NCI-H524 (cell line): ENCODE results near the gene OTULIN.

Experiments
- DNase-seq, 2 experiments: peaks; one replicate each; lab custom pipeline; 2025; lab: John Stamatoyannopoulos, UW

The OTULIN gene

DNA sequence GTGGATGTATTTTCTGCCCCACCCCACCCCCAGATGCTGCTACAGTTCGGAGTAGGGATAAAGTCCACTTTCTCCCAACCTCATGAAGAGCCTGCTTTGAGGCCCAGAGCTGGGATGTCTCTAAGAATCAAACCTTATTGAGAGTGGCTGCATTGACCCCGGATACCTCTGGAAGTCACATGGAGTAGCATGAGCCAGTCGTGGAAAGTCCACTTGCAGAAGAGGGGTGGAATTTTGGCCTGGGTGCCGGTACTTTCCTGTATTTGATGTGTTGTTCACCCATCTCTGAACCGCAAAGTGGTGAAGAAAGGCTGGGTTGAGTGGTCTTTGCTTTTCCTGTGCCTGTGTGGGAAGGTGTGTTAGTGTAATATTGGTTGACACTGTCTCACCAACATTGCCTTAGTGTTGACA is 3.7 kb downstream of the OTULIN start:
- DNase-seq = no peak

DNA sequence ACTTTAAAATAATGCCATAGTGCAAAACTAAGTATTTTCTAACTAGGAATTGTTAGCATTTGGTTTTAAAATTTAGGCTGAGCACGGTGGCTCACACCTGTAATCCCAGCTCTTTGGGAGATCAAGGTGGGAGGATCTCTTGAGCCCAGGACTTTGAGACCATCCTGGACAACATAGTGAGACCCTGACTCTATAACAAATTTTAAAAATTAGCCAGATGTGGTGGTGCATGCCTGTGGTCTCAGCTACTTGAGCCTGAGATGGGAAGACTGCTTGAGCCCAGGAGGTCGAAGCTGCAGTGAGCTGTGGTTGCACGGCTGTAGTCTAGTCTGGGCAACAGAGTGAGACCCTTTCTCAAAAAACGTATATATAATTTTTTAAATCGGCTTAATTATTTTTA is 4.9 kb downstream of the OTULIN start:
- DNase-seq = no peak

DNA sequence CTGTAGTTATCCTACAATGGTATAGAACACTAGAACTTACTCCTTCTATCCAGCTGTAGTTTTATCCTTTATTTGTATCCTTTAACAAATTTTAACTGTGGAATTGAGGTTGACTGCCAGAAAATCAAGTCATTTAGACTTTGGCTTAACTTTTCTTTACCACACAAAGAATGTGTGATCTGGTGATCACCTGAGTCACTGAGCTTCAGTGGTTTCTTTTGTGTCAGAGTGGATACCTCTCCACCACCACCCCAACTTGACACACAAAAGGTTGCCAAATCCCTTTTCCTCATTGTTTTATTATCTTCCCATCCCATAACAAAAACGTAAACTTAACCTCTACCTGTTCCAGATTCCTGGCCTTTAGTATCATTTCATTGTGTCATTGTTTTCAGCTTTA is 5.5 kb downstream of the OTULIN start:
- no peak for DNase-seq

DNA sequence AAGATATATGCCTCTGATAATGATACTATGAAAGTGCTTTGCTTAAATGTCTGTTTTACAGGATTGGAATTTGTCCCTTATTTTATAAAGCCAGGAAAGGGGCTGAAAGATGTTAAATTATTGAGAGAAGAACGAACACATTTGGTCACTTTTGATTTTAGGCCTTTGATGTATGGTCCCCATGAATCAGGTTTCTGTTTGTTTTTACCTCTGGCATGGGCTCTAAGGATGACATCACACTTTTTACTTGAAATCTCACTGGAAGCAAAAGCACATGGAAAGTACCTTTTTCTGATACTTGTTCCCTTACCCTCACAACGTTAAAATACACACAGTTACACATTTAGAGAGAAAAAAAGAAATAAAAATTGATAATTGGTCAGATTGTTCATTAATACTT is 6.9 kb downstream of the OTULIN start:
- no peak for DNase-seq

DNA sequence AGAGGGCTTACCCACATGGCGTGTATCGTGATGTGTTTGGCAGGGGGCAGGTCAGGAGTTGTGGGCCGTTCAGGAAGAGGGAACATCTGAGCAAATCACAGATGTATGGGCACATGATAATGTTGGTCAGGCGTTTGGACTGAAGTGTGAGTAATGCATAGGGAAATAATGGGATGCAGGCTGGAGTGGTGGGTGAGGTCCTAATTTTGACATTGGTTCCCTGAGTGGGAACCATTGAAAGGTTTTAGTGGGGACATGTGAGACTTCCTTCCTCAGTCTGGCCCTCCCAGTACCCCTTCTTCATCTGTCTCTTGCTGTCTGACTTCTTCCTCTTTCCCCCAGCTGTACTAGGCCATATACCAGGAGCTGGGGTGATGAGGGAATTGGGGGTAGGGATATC is 7.6 kb downstream of the OTULIN start:
- no peak for DNase-seq

DNA sequence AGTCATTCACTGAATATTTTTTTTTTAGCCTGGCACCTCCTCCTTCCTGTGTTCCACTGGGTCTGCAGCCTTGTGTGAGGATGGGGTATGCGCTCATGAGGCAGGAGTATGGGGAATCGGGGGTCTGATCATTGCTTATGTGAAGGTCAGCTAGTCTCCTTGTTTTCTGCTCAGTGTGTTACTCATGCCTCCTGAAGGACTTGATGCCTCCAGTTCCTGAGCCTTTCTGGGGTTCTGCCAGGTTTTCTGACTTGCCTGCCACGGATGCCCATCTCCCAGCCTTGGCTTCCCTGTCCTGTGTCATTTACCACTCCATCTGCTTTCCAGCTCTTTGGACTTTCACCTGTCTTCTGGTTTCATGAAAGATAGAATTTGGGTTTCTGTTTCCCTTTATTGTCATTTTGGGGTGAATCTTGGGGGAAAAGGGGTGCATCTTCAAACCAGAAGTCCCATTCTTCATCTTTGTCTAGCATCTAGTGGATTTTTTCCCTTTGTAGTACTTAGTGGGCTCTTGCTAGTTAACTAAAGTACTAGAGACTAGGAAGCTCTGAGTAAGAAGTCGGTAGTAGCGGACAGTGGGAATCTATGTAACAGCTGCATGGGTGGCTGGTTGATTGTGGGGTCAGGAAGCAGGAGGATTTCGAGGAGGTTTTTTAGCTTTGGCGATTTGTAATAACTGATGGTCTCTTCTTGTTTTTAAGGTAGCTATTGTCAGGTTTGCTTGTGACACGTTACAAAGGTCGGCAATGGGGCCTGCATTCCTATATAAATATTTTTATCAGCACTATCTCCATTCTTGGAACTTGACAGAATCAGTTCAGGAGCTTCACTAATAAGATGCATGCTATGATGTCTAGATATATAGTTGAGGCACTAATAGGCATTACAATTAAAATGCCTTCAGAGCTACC is 8.2 kb downstream of the OTULIN start:
- no peak for DNase-seq

DNA sequence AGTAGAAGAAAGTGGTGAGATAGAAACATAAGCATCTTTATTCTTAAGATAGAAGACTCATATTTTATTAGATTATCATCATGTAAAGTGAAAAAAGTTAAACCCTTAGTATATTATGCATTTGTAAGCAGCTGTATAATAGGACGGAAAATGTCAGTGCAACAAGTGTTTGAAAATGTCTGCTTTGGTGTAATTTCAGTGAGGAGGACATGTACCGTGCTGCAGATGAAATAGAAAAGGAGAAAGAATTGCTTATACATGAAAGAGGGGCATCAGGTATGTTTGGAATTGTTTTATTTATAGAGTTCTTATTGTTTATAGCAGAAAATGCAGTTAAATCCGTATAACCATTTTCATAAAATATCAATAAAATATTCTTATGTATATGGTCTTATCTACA is 8.9 kb downstream of the OTULIN start:
- DNase-seq = no peak

DNA sequence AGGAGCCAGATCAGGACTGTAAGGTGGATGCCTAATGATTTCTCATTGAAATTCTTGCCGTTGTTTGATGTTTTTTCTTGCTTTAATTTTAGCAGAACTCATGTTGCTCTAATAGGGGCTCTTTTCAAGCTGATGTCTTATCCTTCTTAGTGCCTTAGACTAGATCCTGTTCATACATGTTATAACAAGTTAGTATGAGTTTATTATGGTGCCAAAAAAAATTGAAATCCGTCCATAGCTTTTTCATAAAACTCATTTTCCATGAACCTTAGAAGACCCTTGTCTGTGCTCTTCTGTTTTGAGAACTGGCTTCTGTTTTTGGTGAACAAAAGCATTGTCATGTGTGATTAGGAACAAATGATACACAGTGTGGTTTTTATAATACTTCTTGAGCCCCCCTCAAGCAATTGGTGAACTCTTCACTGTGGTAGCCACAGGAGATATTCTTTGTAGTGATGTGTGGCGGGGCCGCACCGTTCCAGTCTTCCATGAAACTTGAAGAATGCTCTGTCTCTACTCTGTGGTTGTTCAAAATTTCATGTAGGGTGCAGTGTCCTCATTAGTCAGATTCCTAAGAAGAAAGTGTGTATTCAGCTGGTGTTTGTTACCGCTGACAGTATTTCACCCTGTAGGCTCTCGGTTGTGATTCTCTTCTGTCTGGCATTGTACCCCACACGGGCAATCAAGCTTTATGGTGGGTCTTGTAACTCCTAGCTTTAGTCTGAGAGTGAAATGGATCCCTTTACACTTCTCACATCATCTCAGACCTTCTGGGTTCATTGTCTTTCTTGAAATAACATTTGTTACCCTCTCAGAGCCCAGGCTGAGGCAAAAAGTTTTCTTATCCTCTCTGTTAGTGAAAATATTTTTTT is 10.7 kb downstream of the OTULIN start:
- no peak for DNase-seq

DNA sequence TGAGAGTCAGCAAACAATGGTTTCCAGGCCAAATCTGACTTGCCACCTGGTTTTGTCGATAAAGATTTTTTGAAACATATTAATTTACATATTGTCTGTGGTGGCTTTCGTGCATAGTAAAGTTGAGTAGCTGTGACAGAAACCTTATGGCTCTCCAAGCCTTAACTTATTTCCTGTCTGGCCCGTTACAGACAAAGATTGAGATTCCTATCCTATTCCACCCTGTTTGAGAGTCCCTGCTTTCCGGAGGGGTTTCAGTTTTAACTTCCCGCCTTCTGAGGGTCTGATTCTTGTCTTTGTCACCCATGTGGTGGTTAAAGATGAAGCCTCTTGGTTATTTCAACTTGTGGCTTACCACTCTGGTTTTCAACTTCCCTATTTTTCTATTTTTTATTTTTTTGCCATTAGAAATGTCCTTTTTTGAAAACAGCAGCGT is 11.4 kb downstream of the OTULIN start:
- no peak for DNase-seq

DNA sequence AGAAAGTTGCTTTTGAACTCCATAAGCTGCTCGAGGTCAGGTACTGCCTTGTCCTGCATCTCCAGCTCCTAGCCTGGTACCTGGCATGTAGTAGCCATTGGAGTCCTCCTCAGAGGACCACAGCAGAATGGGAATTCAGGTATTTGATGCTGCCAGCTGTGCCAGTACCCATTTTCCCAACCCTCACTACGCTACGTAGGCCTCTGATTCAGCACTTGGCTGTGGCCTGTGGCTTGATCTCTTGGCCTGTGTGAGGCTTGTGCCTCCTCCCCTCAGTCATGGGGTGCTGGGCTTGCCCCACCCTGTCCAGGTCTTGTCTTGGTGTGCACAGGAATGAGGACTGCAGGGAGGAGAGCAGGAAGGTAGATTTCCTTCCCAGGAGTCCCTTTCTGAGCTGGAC is 11.8 kb downstream of the OTULIN start:
- no peak for DNase-seq

DNA sequence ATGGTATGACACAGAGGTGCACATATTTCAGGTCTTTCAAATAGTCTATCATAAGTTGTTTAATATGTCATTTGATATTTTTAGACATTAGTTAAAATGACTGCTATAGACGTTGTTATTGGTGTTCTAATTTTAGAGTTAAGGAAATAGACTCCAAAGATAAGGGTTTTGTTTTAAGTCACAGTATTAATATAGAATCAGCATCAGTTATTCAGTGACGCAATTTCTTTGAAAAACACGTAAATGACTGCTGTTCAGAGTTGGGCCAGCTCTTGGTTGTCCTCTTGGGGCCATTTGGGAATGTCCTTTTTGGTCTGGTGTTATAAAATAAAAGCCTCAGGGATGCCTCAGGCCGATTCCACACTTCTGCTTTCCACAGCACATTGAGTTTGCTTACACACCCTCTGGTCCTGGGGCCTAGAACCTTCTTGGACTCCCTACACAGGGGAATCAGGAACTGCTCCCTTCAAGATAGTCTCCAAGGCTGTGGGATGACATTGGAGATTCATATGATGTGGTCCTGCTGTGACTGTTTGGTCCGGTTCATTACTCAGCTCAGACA is 14.3 kb downstream of the OTULIN start:
- DNase-seq = no peak

DNA sequence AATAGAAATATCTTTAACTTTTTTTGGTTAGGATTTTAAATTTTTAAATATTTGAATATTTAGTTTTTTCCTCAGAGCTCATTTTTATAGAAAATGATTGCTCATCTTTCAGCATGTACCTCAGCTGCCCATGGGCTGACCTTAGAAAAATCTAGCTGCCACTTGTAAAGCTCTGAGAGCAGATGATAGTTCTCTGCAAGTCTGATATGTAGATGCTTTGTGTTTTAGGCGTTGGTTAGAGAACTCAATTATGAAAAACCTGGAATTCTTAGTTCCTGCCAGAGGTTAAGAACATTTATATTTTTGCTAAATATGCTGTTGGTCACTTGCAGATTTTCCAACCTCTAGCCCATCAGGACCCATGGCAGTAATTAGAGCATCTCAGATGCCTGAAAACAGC is 15.1 kb downstream of the OTULIN start:
- DNase-seq = no peak

DNA sequence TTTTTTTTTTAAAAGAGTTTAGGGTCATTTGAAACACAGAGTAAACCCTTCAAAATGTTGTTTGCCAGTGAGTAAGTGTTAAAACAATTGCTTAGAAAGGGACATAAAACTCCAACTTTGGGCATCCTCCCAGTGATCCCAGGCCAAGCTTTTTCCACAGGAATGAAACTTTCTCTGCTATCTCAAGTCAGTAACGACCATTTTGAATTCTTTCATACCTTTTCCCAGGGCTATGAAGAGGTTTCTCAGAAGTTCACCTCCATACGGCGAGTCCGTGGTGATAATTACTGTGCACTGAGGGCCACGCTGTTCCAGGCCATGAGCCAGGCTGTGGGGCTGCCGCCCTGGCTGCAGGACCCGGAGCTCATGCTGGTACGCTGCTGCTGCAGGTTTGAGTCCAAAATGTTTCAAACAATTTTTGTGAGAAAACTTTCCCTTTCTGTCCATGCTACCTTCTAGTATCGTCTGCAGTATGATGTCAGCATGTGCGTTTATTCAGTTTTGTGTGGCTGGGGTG is 16.8 kb downstream of the OTULIN start:
- DNase-seq = no peak

DNA sequence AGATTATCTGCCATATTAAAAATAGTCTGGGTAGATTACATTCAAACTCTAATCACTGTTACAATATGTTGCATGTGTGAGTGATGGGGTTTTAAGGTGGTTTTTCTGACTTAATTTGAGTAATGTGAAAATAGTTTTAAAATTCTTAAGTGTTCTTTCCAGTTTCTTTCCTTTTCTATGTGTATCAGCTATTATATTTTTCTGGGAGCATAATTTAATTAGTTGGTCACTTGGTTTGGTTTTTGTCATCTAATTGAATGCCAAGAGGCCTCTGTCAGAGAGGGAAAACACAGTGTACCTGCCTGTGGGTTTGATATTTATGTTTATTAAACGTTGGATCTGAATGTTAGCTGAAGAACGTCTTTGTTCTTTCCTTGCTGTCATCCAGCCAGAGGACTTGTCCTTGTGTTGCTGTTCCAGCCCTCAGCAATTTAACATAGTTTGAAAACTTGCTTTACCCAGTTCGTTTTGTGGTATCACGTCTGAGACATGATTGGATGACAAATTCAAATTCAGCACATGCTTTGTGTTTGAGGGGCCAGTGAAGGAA is 19.5 kb downstream of the OTULIN start:
- DNase-seq = no peak

DNA sequence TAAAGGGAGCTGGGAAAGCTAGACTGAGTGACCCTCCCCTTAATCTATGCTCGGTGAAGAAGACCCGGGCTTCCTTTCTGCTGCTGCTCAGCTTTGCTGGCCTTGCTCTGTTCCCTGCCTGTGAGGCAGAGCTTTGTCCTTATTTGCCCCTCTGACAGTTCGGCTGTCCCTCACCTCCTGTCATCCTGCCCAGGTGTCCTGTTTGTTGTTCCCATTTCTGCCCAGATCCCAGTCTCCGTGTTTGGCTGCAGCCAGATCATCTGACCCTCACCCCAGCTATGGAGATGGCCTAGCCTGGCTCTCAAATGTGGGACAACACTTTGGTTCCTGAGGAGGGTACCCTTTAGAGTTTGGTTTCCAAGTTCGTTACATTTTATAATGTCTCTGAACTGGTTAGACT is 20.2 kb downstream of the OTULIN start:
- DNase-seq = no peak

DNA sequence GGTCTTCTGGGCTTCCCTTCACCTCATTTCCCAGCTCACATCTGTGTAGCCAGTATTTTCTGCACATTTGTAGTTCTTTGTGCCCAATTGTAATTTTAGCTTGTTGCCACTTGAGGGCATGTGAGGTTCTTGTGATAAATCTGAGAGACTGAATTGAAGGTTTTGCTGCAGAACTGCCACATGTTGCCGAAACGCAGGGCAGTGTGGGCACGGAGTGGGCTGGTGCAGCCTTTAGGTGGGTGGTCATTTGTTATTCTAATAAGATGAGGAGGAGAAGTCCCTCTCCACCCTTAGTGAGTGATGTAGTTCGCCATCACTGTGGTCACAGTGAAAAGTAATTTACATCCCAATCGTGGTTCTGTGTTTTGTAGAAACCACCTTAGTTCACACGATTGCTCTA is 21.2 kb downstream of the OTULIN start:
- peak; percentile 44 to 78 for DNase-seq

DNA sequence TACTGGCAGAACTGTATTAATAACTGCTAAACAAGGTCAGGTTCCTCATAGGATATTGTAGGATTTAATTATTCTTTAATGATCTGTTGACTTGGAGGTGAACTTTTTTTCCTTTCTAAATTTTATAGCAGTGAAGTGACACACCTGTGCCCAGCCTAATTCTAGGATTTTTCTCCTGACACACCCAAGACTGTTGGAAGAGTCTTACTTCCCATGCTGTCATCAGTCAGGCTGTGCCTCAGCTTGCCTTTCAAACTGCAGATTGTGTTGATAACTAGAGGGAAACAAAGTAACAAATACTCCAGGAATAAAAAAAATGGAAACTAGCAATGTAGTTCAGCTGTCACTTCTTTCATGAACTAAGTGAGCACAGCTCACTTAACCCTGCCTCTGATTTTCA is 22.0 kb downstream of the OTULIN start:
- no peak for DNase-seq

DNA sequence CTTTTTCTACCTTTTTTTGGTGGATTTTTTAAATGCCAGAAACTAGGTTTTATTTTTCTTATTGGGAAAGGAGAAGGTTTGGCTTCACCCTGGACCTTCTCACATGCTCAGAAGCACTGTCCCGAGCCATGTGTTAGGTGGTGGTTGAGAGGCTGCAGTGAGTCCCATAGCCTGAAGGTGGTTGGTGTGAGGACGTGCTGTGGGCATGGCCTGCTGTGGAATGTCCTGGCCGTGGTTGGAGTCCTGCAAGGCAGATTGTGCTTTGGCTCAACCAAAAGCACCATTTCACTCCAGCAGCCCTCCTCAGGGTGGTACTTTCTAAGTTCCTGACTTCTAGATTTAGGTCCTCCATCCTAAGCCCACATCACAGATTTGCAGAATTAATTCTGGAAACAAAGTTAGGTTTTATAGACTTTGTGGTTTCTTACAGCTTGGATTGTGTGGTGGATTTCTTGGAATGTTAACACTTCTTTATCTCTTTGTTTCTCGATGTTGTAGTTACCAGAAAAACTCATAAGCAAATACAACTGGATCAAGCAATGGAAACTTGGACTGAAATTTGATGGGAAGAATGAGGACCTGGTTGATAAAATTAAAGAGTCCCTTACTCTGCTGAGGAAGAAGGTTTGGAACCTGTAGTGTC is 22.6 kb downstream of the OTULIN start:
- no peak for DNase-seq

DNA sequence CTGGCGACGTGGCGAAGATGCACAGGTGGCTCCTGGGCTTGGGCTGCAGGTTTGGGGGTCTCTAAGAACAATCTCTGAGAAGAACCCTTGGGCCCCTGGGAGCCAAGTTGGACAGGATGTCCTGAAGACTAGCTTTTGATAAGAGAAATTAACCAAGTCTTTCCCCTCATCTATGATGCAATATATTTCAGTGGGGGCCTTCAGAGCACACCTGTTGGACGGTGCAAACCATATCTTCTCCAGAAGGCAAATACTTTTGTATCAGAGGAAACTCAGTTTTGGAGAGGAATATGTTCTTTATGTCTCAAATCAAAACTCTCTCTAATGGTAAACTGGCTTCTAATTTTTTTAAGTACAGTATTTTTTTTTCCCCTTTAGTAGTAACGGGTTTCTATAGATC is 28.6 kb downstream of the OTULIN start:
- DNase-seq = no peak

DNA sequence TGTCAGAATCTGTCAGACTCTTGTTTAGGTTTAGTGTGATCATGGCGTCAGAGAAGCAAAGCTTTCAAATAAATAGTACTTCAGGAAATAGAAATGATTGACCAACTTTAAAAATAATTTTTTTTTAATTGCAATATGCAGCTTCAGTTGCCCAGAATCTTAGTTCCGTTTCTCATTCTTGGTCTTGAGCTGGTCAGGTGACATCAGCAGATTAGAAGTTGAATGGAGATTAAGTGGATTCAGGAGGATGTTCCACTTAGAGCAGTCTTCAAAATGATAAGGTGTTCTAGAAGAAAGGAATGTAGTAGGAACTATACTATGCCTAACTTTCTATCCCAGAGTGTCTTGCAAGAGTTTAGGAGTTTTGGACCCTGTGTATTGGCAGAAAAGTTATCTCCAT is 30.6 kb downstream of the OTULIN start:
- DNase-seq = no peak

DNA sequence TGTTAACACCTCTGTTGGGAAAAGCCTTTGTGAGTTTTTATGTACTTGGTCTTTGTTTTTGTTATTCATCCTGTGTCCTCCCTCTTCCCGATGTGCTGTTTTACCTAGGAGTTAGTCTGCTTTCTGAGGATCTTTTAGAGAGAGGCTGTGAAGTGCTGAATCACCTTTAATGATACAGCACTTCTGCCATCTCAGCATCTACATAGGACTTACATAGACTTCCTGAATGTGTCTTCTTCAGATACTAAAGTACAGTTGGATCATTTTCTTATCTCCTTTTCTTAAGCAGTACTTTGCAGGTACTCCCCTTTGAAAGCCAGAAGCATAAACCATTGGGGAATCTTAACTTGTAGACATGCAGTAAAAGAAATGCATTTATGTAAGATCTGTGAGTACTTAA is 31.5 kb downstream of the OTULIN start:
- DNase-seq = no peak

DNA sequence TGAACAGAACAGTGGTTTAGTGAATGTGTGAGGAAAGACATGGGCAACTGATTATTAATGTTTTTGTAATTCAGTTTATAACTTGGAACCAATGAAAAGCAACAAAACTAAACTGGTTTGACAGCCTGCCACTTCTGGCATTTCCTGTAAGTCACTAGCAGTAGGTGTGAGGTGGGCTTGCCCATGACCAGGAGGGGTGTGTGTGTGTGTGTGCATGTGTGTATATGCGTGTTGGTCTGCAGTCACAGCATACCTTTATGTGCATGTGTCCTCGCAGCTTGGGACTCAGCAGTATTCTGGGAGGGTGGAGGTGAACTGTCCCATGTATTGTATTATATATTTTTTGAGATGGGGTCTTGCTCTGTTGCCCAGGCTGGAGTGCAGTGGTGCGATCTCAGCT is 32.3 kb downstream of the OTULIN start:
- DNase-seq = no peak
